GM23338 (cell line): ENCODE results near the gene RGS7. TPM values are rescaled to one million over a fixed set of nuclear protein-coding genes. Genes with fewer than 3 reads are reported as not detected.

Source experiments
- ATAC-seq: fragments of 200-7000 bp; cut with Tn5 transposase; 3 replicates; pipeline ENCODE4 v1.9.1; 2020
- DNase-seq: peaks from one replicate; pipeline ENCODE4 v3.0.0-alpha.2; 2015; ENCODE audit warnings: low spot score
- H2AFZ ChIP-seq: fragments of 200-600 bp; sonication (generic); 2 replicates; pipeline ENCODE4 v1.8.0; 2016; ENCODE audit warnings: antibody characterized with exemption, mild to moderate bottlenecking, moderate library complexity
- H3F3A ChIP-seq: fragments of 200-600 bp; sonication (generic); replicated peaks from 2 replicates; pipeline ENCODE4 v1.8.0; 2017; ENCODE audit warnings: antibody characterized with exemption, mixed run types, low read depth
- H3K27ac ChIP-seq: fragments of 200-600 bp; sonication (generic); 2 replicates; pipeline ENCODE4 v1.6.1; 2016; ENCODE audit warnings: low read depth
- H3K27me3 ChIP-seq: fragments of 200-600 bp; sonication (generic); 2 replicates; pipeline ENCODE4 v1.8.0; 2016; ENCODE audit warnings: mild to moderate bottlenecking, mixed run types, moderate library complexity; ENCODE audit not compliant: insufficient read depth
- H3K36me3 ChIP-seq: fragments of 200-600 bp; sonication (generic); 2 replicates; pipeline ENCODE4 v1.8.0; 2016; ENCODE audit warnings: mild to moderate bottlenecking; ENCODE audit not compliant: insufficient read depth
- H3K4me1 ChIP-seq: fragments of 200-600 bp; sonication (generic); 2 replicates; pipeline ENCODE4 v1.8.0; 2016; ENCODE audit warnings: mild to moderate bottlenecking, moderate library complexity; ENCODE audit not compliant: insufficient read depth
- H3K4me2 ChIP-seq: fragments of 200-600 bp; sonication (generic); 2 replicates; pipeline ENCODE4 v1.7.1; 2017; ENCODE audit warnings: mixed run types
- H3K4me3 ChIP-seq: fragments of 200-600 bp; sonication (generic); 2 replicates; pipeline ENCODE4 v1.6.1; 2016; ENCODE audit warnings: mixed run types
- H3K79me2 ChIP-seq: fragments of 200-600 bp; sonication (generic); replicated peaks from 2 replicates; pipeline ENCODE4 v1.8.0; 2017; ENCODE audit warnings: mild to moderate bottlenecking; ENCODE audit not compliant: insufficient read depth
- H3K9me2 ChIP-seq: fragments of 200-600 bp; sonication (generic); 2 replicates; pipeline ENCODE4 v1.8.0; 2017; ENCODE audit not compliant: insufficient read depth
- H4K20me1 ChIP-seq: fragments of 200-600 bp; sonication (generic); replicated peaks from 2 replicates; pipeline ENCODE4 v1.8.0; 2017; ENCODE audit warnings: mild to moderate bottlenecking; ENCODE audit not compliant: insufficient read depth
- H3K27ac Mint-ChIP-seq: 2 replicates; pipeline ENCODE4 v1.8.0; 2020; ENCODE audit warnings: inconsistent platforms, mild to moderate bottlenecking, moderate library complexity, mixed read lengths
- H3K27me3 Mint-ChIP-seq: 3 replicates; pipeline ENCODE4 v1.8.0; 2022; ENCODE audit warnings: low read depth, mild to moderate bottlenecking, moderate library complexity, mixed read lengths, inconsistent platforms; ENCODE audit not compliant: insufficient read depth, poor library complexity
- H3K36me3 Mint-ChIP-seq: 3 replicates; pipeline ENCODE4 v1.8.0; 2021; ENCODE audit warnings: low read depth, mild to moderate bottlenecking, inconsistent platforms, moderate library complexity, mixed read lengths
- H3K4me1 Mint-ChIP-seq: 3 replicates; pipeline ENCODE4 v1.8.0; 2020; ENCODE audit warnings: mild to moderate bottlenecking, inconsistent platforms, mixed read lengths
- H3K4me3 Mint-ChIP-seq: 3 replicates; pipeline ENCODE4 v1.8.0; 2021; ENCODE audit warnings: moderate library complexity, mild to moderate bottlenecking, inconsistent platforms, mixed read lengths
- H3K9me3 Mint-ChIP-seq: 3 replicates; pipeline ENCODE4 v1.8.0; 2020; ENCODE audit warnings: moderate library complexity, mild to moderate bottlenecking, inconsistent platforms, mixed read lengths
- CREB1 ChIP-seq: fragments of 250-450 bp; sonication (Bioruptor Pico); IDR thresholded peaks from 2 replicates; pipeline ENCODE4 v1.5.0; 2020; ENCODE audit warnings: low read depth, mild to moderate bottlenecking, moderate library complexity
- EZH2 ChIP-seq: fragments of 200-600 bp; sonication (generic); IDR thresholded peaks from one replicate; pipeline ENCODE4 v1.8.0; 2017; ENCODE audit warnings: antibody characterized with exemption, mild to moderate bottlenecking, low read depth; ENCODE audit not compliant: unreplicated experiment
- EZH2phosphoT487 ChIP-seq: fragments of 200-600 bp; sonication (generic); IDR thresholded peaks from one replicate; pipeline ENCODE4 v1.8.1; 2018; ENCODE audit warnings: antibody characterized with exemption; ENCODE audit not compliant: unreplicated experiment
- JUNB ChIP-seq: IDR thresholded peaks from one replicate; pipeline ENCODE4 v1.6.1; 2016; ENCODE audit warnings: antibody characterized with exemption; ENCODE audit not compliant: unreplicated experiment
- NANOG ChIP-seq: IDR thresholded peaks from 2 replicates; pipeline ENCODE4 v1.6.1; 2016; ENCODE audit warnings: antibody characterized with exemption, borderline replicate concordance
- POLR2AphosphoS5 ChIP-seq: IDR thresholded peaks from 2 replicates; pipeline ENCODE4 v1.6.1; 2016; ENCODE audit warnings: antibody characterized with exemption, low read depth
- STAT1 ChIP-seq: IDR thresholded peaks from one replicate; pipeline ENCODE4 v1.6.1; 2016; ENCODE audit warnings: antibody characterized with exemption; ENCODE audit not compliant: unreplicated experiment
- ZNF114 ChIP-seq: fragments of 250-450 bp; sonication (Bioruptor Pico); IDR thresholded peaks from 2 replicates; pipeline ENCODE4 v1.5.0; 2020; ENCODE audit warnings: mild to moderate bottlenecking, moderate library complexity
- ZNF331 ChIP-seq: fragments of 250-450 bp; sonication (Bioruptor Pico); IDR thresholded peaks from 2 replicates; pipeline ENCODE4 v1.5.0; 2020; ENCODE audit warnings: low read depth, mild to moderate bottlenecking, moderate library complexity
- polyA plus RNA-seq: library from polyadenylated mRNA; unstranded; fragments of >200 nt; fragmentation: Nextera tagmentation; extraction: Ambion mirVana; gene quantifications from 2 replicates; pipeline ENCODE4 v1.2.1, GENCODE V29; 2016
- total RNA-seq: library from RNA; depleted of rRNA; stranded (reverse); fragments of >200 nt; shearing (Covaris generic); gene quantifications from 2 replicates; pipeline ENCODE4 v1.2.3, GENCODE V29; 2014
- TF ChIP-seq, protein P1 (sequence below): fragments of 250-450 bp; sonication (Bioruptor Pico); IDR thresholded peaks from 2 replicates; pipeline ENCODE4 v1.5.0; 2020; ENCODE audit warnings: mild to moderate bottlenecking, moderate library complexity
- TF ChIP-seq, protein P2 (sequence below): IDR thresholded peaks from 2 replicates; pipeline ENCODE4 v1.6.1; 2016; ENCODE audit warnings: antibody characterized with exemption
- TF ChIP-seq, protein P3 (sequence below), 2 experiments: fragments of 200-600 bp in 1 of 2; sonication (generic) in 1 of 2; conservative IDR thresholded peaks; 2 replicates each; pipeline versions ENCODE4 v1.5.1 to v1.6.1; 2016 to 2017; ENCODE audit warnings: antibody characterized with exemption in 2 of 2, low read depth in 2 of 2, mild to moderate bottlenecking in 2 of 2, moderate library complexity in 1 of 2

RGS7 gene
- total and polyA plus RNA-seq, 2 experiments from 2014 or later: 2.0 to 2.2 TPM

DNA sequence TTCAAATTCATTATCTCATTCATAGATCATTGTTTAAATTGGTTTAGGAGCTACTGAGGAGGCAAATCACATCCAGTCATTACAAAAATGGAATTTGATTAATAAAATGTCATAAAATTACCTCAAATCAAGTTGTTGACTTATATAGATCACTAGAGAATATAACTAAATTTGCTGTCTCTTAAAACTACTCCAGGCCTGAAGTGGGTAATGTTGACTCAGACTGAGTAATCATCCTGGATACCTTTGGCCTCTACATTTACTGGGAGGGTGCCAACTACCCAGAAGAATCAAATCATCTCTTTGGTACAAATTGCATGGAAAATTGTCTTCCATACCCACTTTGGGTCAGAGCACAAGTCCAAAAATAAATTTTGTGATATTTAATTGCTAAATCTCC is 553.9 kb downstream of the RGS7 start:
- Mint-ChIP-seq H3K36me3 (no peaks in the 10 kb centered on the region), H3K4me1 (no peaks in the 10 kb centered on the region), H3K27me3 (no peaks in the 10 kb centered on the region), H3K9me3 (no peaks in the 10 kb centered on the region), H3K4me3 (no peak overlapping the region), H3K27ac (no peak overlapping the region)
- TF ChIP-seq, protein P1, sequence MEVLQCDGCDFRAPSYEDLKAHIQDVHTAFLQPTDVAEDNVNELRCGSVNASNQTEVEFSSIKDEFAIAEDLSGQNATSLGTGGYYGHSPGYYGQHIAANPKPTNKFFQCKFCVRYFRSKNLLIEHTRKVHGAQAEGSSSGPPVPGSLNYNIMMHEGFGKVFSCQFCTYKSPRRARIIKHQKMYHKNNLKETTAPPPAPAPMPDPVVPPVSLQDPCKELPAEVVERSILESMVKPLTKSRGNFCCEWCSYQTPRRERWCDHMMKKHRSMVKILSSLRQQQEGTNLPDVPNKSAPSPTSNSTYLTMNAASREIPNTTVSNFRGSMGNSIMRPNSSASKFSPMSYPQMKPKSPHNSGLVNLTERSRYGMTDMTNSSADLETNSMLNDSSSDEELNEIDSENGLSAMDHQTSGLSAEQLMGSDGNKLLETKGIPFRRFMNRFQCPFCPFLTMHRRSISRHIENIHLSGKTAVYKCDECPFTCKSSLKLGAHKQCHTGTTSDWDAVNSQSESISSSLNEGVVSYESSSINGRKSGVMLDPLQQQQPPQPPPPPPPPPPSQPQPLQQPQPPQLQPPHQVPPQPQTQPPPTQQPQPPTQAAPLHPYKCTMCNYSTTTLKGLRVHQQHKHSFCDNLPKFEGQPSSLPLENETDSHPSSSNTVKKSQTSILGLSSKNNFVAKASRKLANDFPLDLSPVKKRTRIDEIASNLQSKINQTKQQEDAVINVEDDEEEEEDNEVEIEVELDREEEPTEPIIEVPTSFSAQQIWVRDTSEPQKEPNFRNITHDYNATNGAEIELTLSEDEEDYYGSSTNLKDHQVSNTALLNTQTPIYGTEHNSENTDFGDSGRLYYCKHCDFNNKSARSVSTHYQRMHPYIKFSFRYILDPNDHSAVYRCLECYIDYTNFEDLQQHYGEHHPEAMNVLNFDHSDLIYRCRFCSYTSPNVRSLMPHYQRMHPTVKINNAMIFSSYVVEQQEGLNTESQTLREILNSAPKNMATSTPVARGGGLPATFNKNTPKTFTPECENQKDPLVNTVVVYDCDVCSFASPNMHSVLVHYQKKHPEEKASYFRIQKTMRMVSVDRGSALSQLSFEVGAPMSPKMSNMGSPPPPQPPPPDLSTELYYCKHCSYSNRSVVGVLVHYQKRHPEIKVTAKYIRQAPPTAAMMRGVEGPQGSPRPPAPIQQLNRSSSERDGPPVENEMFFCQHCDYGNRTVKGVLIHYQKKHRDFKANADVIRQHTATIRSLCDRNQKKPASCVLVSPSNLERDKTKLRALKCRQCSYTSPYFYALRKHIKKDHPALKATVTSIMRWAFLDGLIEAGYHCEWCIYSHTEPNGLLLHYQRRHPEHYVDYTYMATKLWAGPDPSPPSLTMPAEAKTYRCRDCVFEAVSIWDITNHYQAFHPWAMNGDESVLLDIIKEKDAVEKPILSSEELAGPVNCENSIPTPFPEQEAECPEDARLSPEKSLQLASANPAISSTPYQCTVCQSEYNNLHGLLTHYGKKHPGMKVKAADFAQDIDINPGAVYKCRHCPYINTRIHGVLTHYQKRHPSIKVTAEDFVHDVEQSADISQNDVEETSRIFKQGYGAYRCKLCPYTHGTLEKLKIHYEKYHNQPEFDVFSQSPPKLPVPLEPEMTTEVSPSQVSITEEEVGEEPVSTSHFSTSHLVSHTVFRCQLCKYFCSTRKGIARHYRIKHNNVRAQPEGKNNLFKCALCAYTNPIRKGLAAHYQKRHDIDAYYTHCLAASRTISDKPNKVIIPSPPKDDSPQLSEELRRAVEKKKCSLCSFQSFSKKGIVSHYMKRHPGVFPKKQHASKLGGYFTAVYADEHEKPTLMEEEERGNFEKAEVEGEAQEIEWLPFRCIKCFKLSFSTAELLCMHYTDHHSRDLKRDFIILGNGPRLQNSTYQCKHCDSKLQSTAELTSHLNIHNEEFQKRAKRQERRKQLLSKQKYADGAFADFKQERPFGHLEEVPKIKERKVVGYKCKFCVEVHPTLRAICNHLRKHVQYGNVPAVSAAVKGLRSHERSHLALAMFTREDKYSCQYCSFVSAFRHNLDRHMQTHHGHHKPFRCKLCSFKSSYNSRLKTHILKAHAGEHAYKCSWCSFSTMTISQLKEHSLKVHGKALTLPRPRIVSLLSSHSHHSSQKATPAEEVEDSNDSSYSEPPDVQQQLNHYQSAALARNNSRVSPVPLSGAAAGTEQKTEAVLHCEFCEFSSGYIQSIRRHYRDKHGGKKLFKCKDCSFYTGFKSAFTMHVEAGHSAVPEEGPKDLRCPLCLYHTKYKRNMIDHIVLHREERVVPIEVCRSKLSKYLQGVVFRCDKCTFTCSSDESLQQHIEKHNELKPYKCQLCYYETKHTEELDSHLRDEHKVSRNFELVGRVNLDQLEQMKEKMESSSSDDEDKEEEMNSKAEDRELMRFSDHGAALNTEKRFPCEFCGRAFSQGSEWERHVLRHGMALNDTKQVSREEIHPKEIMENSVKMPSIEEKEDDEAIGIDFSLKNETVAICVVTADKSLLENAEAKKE: no peak
- TF ChIP-seq JUNB: no peak
- TF ChIP-seq STAT1: no peak
- no peak for TF ChIP-seq EZH2phosphoT487
- TF ChIP-seq EZH2: no peak
- TF ChIP-seq, protein P2, sequence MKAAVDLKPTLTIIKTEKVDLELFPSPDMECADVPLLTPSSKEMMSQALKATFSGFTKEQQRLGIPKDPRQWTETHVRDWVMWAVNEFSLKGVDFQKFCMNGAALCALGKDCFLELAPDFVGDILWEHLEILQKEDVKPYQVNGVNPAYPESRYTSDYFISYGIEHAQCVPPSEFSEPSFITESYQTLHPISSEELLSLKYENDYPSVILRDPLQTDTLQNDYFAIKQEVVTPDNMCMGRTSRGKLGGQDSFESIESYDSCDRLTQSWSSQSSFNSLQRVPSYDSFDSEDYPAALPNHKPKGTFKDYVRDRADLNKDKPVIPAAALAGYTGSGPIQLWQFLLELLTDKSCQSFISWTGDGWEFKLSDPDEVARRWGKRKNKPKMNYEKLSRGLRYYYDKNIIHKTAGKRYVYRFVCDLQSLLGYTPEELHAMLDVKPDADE: no peak
- no peak for TF ChIP-seq ZNF114 (CRISPR knock-in tag)
- TF ChIP-seq POLR2AphosphoS5: no peak
- TF ChIP-seq, protein P3, sequence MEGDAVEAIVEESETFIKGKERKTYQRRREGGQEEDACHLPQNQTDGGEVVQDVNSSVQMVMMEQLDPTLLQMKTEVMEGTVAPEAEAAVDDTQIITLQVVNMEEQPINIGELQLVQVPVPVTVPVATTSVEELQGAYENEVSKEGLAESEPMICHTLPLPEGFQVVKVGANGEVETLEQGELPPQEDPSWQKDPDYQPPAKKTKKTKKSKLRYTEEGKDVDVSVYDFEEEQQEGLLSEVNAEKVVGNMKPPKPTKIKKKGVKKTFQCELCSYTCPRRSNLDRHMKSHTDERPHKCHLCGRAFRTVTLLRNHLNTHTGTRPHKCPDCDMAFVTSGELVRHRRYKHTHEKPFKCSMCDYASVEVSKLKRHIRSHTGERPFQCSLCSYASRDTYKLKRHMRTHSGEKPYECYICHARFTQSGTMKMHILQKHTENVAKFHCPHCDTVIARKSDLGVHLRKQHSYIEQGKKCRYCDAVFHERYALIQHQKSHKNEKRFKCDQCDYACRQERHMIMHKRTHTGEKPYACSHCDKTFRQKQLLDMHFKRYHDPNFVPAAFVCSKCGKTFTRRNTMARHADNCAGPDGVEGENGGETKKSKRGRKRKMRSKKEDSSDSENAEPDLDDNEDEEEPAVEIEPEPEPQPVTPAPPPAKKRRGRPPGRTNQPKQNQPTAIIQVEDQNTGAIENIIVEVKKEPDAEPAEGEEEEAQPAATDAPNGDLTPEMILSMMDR (conservative IDR thresholded peaks at IDR 0.05; ENCODE audit: low read depth in 2 of 2): no peak
- no peak for TF ChIP-seq ZNF331 (CRISPR knock-in tag)
- TF ChIP-seq NANOG: no peak
- TF ChIP-seq CREB1: no peak
- Histone ChIP-seq H3F3A (no peaks in the 10 kb centered on the region), H3K4me2 (no peak overlapping the region), H3K27me3 (no peaks in the 10 kb centered on the region), H3K79me2 (no peaks in the 10 kb centered on the region), H3K4me1 (no peaks in the 10 kb centered on the region), H4K20me1 (no peaks in the 10 kb centered on the region), H3K9me2 (no peaks in the 10 kb centered on the region; the same call in 1 of the 2 replicates), H2AFZ (no peak overlapping the region), H3K4me3 (no peak overlapping the region), H3K27ac (no peak overlapping the region), H3K36me3 (no peaks in the 10 kb centered on the region)
- no peak for ATAC-seq
- no peak for DNase-seq
